ENCODE results near the gene HABP4. TPM values are rescaled to one million over a fixed set of nuclear protein-coding genes. Genes with fewer than 3 reads are reported as not detected.

The HABP4 gene
- total and polyA plus RNA-seq, 10 of the 15 experiments (the other 5 are each of a cell fraction or from before 2014, with no cell fraction given), result 1.6 to 15.4 (median 11.6) TPM

DNA sequence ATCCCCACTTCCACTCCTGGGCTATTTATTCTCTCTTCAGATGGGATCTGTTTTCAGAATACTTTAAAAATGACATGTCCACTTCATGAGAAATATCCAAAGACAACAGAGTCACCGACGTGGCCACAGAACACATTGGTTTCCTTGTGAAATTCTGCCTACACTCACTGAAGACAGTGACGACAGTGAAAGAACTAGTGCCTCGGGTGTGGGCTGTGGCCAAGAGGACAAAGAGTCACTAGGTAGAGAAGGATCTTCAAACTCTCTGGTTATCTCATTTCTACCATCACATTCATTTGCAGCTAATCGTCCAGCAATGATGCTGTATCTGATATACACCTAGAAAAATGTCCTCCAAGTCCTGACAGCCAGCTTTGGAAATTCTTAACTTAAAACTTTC, 59.1 kb downstream of the HABP4 start (continued):
- TF ChIP-seq, protein P1, sequence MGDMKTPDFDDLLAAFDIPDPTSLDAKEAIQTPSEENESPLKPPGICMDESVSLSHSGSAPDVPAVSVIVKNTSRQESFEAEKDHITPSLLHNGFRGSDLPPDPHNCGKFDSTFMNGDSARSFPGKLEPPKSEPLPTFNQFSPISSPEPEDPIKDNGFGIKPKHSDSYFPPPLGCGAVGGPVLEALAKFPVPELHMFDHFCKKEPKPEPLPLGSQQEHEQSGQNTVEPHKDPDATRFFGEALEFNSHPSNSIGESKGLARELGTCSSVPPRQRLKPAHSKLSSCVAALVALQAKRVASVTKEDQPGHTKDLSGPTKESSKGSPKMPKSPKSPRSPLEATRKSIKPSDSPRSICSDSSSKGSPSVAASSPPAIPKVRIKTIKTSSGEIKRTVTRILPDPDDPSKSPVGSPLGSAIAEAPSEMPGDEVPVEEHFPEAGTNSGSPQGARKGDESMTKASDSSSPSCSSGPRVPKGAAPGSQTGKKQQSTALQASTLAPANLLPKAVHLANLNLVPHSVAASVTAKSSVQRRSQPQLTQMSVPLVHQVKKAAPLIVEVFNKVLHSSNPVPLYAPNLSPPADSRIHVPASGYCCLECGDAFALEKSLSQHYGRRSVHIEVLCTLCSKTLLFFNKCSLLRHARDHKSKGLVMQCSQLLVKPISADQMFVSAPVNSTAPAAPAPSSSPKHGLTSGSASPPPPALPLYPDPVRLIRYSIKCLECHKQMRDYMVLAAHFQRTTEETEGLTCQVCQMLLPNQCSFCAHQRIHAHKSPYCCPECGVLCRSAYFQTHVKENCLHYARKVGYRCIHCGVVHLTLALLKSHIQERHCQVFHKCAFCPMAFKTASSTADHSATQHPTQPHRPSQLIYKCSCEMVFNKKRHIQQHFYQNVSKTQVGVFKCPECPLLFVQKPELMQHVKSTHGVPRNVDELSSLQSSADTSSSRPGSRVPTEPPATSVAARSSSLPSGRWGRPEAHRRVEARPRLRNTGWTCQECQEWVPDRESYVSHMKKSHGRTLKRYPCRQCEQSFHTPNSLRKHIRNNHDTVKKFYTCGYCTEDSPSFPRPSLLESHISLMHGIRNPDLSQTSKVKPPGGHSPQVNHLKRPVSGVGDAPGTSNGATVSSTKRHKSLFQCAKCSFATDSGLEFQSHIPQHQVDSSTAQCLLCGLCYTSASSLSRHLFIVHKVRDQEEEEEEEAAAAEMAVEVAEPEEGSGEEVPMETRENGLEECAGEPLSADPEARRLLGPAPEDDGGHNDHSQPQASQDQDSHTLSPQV (IDR thresholded peaks at IDR 0.05), result no peak
- TF ChIP-seq NBN (IDR thresholded peaks at IDR 0.05) (no peak), TCF3 (IDR thresholded peaks at IDR 0.05; ENCODE audit: borderline replicate concordance, insufficient read depth, low read depth, low read length) (no peak), SREBF2 (IDR thresholded peaks at IDR 0.05; ENCODE audit: low read length) (no peak), ZNF384 (IDR thresholded peaks at IDR 0.05; ENCODE audit: borderline replicate concordance, low read depth, low read length) (no peak)

DNA sequence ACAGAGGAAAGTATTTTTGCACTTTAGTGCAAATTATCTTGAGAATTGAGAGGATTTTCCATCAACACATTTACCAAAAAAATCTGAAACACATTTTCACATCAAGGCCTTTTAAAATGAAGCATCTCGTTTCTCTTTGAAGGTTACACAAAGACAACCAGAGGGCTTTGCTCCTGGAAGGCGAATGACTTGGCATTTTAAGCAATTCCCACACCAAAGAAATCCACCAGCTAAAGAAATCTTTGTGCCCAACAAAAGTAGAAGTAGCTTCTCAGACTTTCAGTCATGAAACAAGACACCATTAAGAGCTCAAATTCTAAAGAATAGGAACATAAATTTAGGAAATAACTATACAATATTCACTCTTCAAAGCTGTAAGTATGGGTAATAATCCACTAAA, 59.9 kb downstream of the HABP4 start:
- ATAC-seq (no peak), DNase-seq (ENCODE audit: low read depth, low spot score) (no peak), FAIRE-seq (no peak)
- BruUV-seq (replicated peaks), result no TSS peak
- in situ Hi-C loops (cut with MboI), result no loop called here
- ChIA-PET RAD21 (ENCODE audit: unreplicated experiment) (interaction anchor here (1.1 kb wide), 1 partner anchor 68 kb away, joined by 4 read pairs; no protein-coding TSS in a partner anchor), POLR2A (no interaction called here), SMC1A (ENCODE audit: uncharacterized antibody, unreplicated experiment) (interaction anchor here (1.1 to 2.1 kb wide), 2 partner anchors 26 to 33 kb away, joined by 4 to 5 read pairs; no protein-coding TSS in a partner anchor), CTCF (interaction anchor here (1.7 to 1.9 kb wide), 2 partner anchors 182 to 192 kb away, joined by 4 read pairs; no protein-coding TSS in a partner anchor)
- Histone ChIP-seq H3K4me2 (ENCODE audit: control insufficient read depth, insufficient read depth) (no peak overlapping the region), H3K27me3 (replicated peaks in 1 of 2; ENCODE audit: control insufficient read depth in 2 of 2, insufficient read depth in 2 of 2, low read length in 1 of 2) (no peaks in the 10 kb centered on the region; a peak in 1 of 4 replicates), H3K4me3 (no peak overlapping the region), H4K20me1 (ENCODE audit: control insufficient read depth, insufficient read depth) (no peaks in the 10 kb centered on the region), H3K36me3 (ENCODE audit: control insufficient read depth in 2 of 2, insufficient read depth in 2 of 2, low read length in 1 of 2) (no peaks in the 10 kb centered on the region), H3K27ac (ENCODE audit: control insufficient read depth, insufficient read depth) (no peak overlapping the region), H2AFZ (ENCODE audit: control insufficient read depth, low read depth, low read length) (no peak overlapping the region), H3K9ac (ENCODE audit: control insufficient read depth, insufficient read depth, low read length) (no peak overlapping the region), H3K4me1 (ENCODE audit: control insufficient read depth, insufficient read depth, low read length) (no peaks in the 10 kb centered on the region), H3K9me3 (replicated peaks; ENCODE audit: control insufficient read depth, insufficient read depth, low read length) (no peaks in the 10 kb centered on the region), H3K79me2 (ENCODE audit: control insufficient read depth, insufficient read depth, low read length) (no peaks in the 10 kb centered on the region)
- intact Hi-C loops (cut with micrococcal nuclease; ENCODE audit: unreplicated experiment), result no loop called here
- WGBS (ENCODE audit: insufficient coverage, insufficient replicate concordance, low lambda C conversion rate, missing lambda C conversion rate), result 0% methylated on average over 2 of the region's 2 CpGs
- TF ChIP-seq NFYB (IDR thresholded peaks at IDR 0.05; ENCODE audit: insufficient read depth, low read depth, low read length), result no peak
- TF ChIP-seq HCFC1 (IDR thresholded peaks at IDR 0.05; ENCODE audit: low read length), result no peak
- no peak for TF ChIP-seq SREBF1 (IDR thresholded peaks at IDR 0.05; ENCODE audit: low read length)
- TF ChIP-seq, protein P2, sequence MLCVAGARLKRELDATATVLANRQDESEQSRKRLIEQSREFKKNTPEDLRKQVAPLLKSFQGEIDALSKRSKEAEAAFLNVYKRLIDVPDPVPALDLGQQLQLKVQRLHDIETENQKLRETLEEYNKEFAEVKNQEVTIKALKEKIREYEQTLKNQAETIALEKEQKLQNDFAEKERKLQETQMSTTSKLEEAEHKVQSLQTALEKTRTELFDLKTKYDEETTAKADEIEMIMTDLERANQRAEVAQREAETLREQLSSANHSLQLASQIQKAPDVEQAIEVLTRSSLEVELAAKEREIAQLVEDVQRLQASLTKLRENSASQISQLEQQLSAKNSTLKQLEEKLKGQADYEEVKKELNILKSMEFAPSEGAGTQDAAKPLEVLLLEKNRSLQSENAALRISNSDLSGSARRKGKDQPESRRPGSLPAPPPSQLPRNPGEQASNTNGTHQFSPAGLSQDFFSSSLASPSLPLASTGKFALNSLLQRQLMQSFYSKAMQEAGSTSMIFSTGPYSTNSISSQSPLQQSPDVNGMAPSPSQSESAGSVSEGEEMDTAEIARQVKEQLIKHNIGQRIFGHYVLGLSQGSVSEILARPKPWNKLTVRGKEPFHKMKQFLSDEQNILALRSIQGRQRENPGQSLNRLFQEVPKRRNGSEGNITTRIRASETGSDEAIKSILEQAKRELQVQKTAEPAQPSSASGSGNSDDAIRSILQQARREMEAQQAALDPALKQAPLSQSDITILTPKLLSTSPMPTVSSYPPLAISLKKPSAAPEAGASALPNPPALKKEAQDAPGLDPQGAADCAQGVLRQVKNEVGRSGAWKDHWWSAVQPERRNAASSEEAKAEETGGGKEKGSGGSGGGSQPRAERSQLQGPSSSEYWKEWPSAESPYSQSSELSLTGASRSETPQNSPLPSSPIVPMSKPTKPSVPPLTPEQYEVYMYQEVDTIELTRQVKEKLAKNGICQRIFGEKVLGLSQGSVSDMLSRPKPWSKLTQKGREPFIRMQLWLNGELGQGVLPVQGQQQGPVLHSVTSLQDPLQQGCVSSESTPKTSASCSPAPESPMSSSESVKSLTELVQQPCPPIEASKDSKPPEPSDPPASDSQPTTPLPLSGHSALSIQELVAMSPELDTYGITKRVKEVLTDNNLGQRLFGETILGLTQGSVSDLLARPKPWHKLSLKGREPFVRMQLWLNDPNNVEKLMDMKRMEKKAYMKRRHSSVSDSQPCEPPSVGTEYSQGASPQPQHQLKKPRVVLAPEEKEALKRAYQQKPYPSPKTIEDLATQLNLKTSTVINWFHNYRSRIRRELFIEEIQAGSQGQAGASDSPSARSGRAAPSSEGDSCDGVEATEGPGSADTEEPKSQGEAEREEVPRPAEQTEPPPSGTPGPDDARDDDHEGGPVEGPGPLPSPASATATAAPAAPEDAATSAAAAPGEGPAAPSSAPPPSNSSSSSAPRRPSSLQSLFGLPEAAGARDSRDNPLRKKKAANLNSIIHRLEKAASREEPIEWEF (IDR thresholded peaks at IDR 0.05; ENCODE audit: insufficient replicate concordance, low read depth, low read length), result no peak
- TF ChIP-seq TCF3 (IDR thresholded peaks at IDR 0.05; ENCODE audit: borderline replicate concordance, insufficient read depth, low read depth, low read length), result no peak
- TF ChIP-seq SPI1 (IDR thresholded peaks at IDR 0.05; ENCODE audit: borderline replicate concordance, insufficient read depth, low read depth, low read length), result no peak

Data from GM12878 (cell line).